Left ventricle myocardium superior (tissue), 1 donor: ENCODE data around the gene CAPRIN2. TPM values are rescaled to one million over a fixed set of nuclear protein-coding genes. Genes with fewer than 3 reads are reported as not detected.

Experiments used
- total RNA-seq: library from RNA; stranded (reverse); fragmentation: NEBNext Ultra II Directional; extraction: Animal tissue kit (Norgen Biotek cat#: 25700); gene quantifications from one replicate; pipeline ENCODE4 v1.2.1, GENCODE V29; 2021
- donor health status: DM: no; HTN: yes; CAD: no; lungs with severe emphysema.

CAPRIN2 gene
- total RNA-seq, 1 donor from 2014 or later, result 30.2 TPM

Other genes starting within 250 kb of the CAPRIN2 start
- gene IPO8, start 59.1 kb downstream of the CAPRIN2 start, total RNA-seq, result 27.3 TPM
- 2.6 TPM for gene TSPAN11, start 171.8 kb upstream of the CAPRIN2 start, total RNA-seq